T-helper 2 cell treated with Interferon-gamma antibody and Interleukin-4, amounts not matched to agents 5 μg/mL and 100 μg/mL, for 36 hours (primary cell): Measurements from ENCODE around the gene PRUNE2.
"Not testable (repeated sequence)": the region's sequence is repeated elsewhere in the genome, so short reads cannot be mapped to it uniquely, and the experiment has no call there.

ENCODE experiments used
- DNase-seq: peaks from one replicate; pipeline ENCODE4 v3.0.0; 2021; ENCODE audit warnings: low spot score
- H3K27ac Mint-ChIP-seq: one replicate; pipeline ENCODE4 v1.8.0; 2021; ENCODE audit warnings: mild to moderate bottlenecking, mixed read lengths
- H3K27me3 Mint-ChIP-seq: one replicate; pipeline ENCODE4 v1.8.0; 2021; ENCODE audit warnings: low read depth, mixed read lengths
- H3K36me3 Mint-ChIP-seq: one replicate; pipeline ENCODE4 v1.8.0; 2021; ENCODE audit warnings: low read depth, mixed read lengths
- H3K4me1 Mint-ChIP-seq: one replicate; pipeline ENCODE4 v1.8.0; 2021; ENCODE audit warnings: low read depth, mixed read lengths
- H3K4me3 Mint-ChIP-seq: one replicate; pipeline ENCODE4 v1.8.0; 2022; ENCODE audit warnings: mild to moderate bottlenecking, moderate library complexity, mixed read lengths
- H3K9me3 Mint-ChIP-seq: one replicate; pipeline ENCODE4 v1.8.0; 2021; ENCODE audit warnings: mixed read lengths

PRUNE2 gene

DNA sequence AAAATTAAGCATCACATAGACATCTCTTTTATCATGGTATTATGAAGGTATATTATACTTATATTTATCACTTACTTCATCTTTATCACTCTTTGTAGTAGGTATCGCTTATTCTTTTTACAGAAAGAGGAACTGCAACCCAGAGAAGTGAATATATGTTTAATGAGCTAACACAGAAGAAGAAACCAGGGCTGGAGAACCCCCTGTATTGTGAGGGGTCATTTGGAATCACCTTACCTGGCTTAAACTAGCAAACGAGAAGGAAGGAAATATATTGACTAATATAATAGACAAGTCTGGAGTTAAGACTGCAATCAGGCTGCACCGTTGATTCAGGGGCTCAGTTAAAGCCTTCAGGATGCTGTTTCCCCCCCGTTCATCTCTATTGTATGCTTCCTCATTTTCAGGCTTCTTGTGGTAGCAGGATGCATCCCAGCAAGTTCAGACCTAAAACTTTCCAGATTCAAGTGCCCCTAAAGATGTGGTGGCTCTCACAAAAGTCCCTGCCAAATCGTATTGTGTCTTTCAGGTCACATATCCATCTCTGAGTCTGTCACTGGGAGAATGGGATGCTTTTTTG, 300.5 kb downstream of the PRUNE2 start:
- no peaks in the 10 kb centered on the region for H3K36me3 Mint-ChIP-seq
- H3K27me3 Mint-ChIP-seq = peaks cover 16% of the 10 kb centered on the region
- no peak overlapping the region for H3K27ac Mint-ChIP-seq
- DNase-seq = no peak
- no peak overlapping the region for H3K4me3 Mint-ChIP-seq
- H3K9me3 Mint-ChIP-seq = no peaks in the 10 kb centered on the region
- peaks cover 4% of the 10 kb centered on the region for H3K4me1 Mint-ChIP-seq

DNA sequence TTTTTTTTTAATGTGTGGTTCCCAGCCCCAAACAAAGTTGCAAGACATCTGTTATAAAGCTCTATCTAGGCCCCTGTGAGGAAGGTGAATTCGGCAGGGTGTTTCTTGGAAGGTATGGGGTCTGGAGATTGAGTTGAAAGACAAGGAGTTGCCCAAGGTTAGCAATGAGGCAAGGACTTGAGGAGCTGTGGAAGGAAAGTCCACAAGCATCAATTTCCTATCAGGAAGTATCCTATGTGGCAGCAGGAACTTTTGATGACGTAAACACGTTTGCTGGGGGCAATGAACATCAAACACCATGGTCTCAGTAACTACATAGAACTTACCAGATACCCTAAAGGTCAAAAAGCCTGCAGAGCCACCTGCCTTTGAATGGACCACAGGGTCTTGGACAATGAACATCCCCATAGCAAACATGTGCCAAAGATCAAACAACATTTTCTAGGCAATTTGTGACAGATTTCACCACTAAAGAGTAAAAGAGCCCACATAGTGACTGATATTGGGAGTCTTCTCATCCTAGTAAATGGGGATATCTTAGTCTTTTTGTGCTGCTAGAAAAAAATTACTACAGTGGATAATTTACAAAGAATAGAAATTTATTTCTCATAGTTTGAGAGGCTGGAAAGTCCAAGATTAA, 301.9 kb downstream of the PRUNE2 start:
- Mint-ChIP-seq H3K9me3 (no peaks in the 10 kb centered on the region), H3K27ac (no peak overlapping the region), H3K4me1 (peaks cover 4% of the 10 kb centered on the region)

DNA sequence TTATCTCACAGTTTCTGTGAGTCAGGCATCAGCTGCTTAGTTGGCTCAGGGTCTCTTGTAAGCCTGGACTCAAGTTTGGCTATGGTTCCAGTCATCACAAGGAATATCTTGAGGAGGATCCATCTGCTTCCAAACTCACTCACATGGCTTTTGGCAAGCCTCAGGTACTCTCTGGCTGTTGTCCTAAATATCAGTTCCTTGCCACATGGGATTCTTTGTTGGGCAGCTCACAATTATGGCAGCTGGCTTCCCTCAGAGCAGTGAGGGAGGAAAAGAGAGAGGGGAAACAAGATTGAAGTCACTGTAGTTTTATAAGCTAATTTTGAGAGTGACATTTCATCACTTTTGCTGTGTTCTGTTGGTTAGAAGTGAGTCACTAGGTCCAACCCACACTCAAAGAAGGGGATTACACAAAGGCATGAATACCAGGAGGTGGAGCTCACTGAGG, 302.4 kb downstream of the PRUNE2 start:
- Mint-ChIP-seq H3K27ac (no peak overlapping the region), H3K4me3 (no peak overlapping the region), H3K27me3 (peaks cover 12% of the 10 kb centered on the region), H3K36me3 (no peaks in the 10 kb centered on the region), H3K9me3 (no peaks in the 10 kb centered on the region), H3K4me1 (peaks cover 4% of the 10 kb centered on the region)
- DNase-seq = no peak

More for the DNA sequence above, 301.9 kb downstream of the PRUNE2 start:
- Mint-ChIP-seq H3K27me3 (peaks cover 14% of the 10 kb centered on the region), H3K36me3 (no peaks in the 10 kb centered on the region), H3K4me3 (no peak overlapping the region)
- no peak for DNase-seq

DNA sequence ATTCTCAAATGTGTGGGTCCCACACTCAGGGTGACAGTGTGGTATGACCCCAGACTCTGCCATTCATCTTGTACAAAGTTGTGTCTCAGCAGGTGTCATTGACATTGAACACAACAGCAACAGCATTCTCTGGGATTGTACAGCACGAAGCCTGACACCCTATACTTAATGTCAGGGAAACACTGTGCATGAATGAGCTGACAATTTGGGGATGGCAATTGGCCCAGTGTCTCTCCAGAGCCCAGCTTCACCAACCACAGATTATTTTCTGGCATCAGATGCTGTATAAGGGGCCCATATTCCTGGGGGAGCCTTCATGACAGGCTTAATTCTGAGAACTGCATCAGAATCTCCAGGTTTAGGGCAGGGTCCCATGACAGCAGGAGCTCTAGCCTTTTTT, 303.7 kb downstream of the PRUNE2 start:
- H3K27ac Mint-ChIP-seq = no peak overlapping the region
- no peaks in the 10 kb centered on the region for H3K9me3 Mint-ChIP-seq
- peaks cover 4% of the 10 kb centered on the region for H3K4me1 Mint-ChIP-seq
- DNase-seq = no peak
- H3K4me3 Mint-ChIP-seq = no peak overlapping the region
- no peaks in the 10 kb centered on the region for H3K36me3 Mint-ChIP-seq
- peaks cover 11% of the 10 kb centered on the region for H3K27me3 Mint-ChIP-seq

DNA sequence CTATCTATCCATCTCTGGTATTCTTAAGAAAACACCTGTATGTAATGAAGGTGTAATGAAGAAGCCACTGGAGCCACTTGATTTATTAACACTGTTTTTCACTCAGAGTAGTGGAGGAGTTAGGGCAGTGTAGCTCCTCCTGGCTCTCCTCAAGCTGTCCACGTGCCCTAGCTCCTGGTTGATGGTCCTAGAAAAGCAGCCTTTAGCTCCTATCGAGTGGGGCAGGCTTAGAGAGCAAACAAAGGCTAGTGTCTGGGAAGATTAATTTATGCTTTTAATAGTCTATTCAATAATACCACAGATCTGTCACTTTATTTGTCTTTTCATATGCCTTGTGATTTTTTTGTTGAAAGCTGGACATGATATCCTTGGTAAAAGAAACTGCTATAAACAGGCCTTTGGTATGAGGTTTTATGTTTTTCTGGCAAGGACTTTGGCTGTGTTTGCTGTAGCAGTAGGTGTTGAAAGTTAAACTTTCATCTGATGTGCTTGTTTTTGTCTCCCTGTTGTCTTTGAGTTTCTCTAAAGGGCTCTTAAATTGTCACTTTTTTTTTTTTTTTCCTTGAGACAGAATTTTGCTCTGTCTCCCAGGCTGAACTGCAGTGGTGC, 305.8 kb downstream of the PRUNE2 start:
- Mint-ChIP-seq H3K36me3 (no peaks in the 10 kb centered on the region), H3K27me3 (peaks cover 11% of the 10 kb centered on the region), H3K9me3 (no peaks in the 10 kb centered on the region), H3K4me3 (no peak overlapping the region), H3K27ac (no peak overlapping the region), H3K4me1 (peaks cover 4% of the 10 kb centered on the region)
- DNase-seq = no peak

DNA sequence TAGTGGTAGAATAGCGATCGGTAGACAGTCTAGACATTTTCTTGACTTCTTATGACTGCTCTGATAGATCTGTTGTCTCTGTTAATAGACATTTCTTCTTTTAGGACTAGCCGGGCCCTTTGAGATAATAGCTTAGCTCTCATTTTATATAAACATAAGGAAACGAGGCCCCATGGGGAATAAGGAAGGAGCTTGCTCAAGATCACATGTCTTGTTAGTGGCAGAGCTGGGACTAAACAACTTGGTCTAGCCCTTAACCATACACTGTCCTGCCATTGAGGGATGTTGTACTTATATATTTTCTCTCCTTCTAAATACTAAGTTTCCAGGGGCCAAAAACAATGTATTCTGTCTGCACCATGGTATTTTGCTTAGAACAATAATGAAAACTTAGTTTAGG, 306.9 kb downstream of the PRUNE2 start:
- Mint-ChIP-seq H3K27me3 (peaks cover 11% of the 10 kb centered on the region), H3K4me3 (no peak overlapping the region), H3K36me3 (no peaks in the 10 kb centered on the region), H3K27ac (no peak overlapping the region), H3K9me3 (no peaks in the 10 kb centered on the region), H3K4me1 (peaks cover 6% of the 10 kb centered on the region)
- no peak for DNase-seq

DNA sequence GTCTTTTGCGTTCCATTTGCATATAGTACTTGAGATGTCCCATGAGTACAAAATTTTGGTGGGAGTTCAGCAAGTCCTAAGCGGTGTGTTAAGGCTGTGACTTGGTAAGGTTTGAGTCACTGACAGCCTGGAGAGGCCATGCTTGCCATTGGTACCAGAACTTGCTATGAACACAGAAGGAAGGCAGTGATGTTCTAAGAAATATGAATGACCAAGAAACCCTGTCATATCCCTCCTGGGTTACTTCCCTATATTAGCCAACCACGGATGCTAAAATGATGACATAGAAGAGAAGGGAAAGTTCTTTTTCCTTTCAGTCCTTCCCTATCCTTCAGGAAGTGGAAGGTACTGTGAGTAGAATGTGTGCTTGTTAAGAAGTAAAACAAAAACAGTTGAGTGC, 310.3 kb downstream of the PRUNE2 start:
- no peak for DNase-seq
- Mint-ChIP-seq H3K9me3 (no peaks in the 10 kb centered on the region), H3K36me3 (no peaks in the 10 kb centered on the region), H3K4me1 (peaks cover 5% of the 10 kb centered on the region), H3K27me3 (peaks cover 13% of the 10 kb centered on the region), H3K27ac (no peak overlapping the region), H3K4me3 (no peak overlapping the region)

DNA sequence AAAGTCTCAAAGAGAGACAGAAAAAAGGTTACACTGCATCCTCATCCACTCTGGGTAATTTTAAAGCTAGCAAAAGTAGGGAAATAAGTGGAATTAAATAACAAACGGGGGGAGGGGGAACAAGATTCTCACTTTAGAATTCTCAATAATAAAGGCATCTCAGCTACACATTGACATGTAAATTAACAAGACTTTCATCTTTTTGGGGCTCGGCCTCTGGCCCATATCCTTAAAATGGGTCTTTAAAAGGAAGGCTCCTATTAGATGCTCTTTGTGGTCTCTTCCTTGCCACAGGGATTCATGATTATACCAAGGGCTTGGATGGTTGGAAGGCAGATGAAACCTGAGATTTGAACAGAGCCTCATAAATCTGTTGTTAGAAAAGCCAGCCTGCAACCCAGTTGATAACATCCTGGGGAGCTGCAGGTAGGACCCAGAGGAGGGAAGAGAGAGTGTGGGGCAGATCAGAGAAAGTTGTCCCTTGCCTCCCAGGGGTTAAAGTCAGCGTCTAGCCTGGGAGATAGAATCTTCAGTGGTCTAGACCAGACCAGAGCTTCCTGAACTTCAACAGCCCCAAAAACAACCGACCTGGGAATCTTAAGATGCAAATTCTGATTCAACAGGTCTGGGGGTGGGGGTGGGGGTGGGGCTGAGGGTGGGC, 311.0 kb downstream of the PRUNE2 start:
- H3K4me1 Mint-ChIP-seq = peaks cover 5% of the 10 kb centered on the region
- H3K4me3 Mint-ChIP-seq = no peak overlapping the region
- no peak overlapping the region for H3K27ac Mint-ChIP-seq
- DNase-seq = no peak
- no peaks in the 10 kb centered on the region for H3K9me3 Mint-ChIP-seq
- peaks cover 12% of the 10 kb centered on the region for H3K27me3 Mint-ChIP-seq
- no peaks in the 10 kb centered on the region for H3K36me3 Mint-ChIP-seq

DNA sequence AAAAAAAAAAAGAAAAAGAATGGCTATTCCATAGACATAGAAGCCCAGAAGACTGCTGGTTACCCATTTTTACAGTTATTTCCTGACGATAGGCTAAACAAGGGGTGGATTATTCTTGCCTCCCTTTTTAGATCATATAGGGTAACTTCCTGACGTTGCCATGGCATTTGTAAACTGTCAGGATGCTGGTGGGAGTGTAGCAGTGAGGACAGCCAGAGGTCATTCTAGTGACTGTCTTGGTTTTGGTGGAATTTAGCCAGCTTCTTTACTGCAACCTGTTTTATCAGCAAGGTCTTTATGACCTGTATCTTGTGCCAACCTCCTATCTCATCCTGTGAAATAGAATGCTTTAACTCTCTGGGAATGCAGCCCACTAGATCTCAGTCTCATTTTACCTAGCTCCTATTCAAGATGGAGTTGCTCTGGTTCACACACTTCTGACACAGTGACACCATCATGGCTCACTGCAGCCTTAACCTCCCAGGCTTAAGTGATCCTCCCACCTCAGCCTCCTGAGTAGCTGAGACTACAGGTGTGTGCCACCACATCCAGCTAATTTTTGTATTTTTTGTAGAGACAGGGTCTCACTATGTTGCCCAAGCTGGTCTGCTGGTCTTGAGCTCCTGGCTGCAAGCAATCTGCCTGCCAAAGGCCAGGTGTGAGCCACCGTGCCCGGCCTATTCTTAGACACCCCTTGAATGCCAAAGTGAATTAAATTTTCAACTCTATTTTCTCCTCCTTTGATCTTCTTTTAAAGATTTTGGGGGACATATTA, 311.8 kb downstream of the PRUNE2 start:
- H3K4me1 Mint-ChIP-seq, H3K27ac Mint-ChIP-seq, DNase-seq, H3K9me3 Mint-ChIP-seq, H3K4me3 Mint-ChIP-seq, H3K36me3 Mint-ChIP-seq: not testable (repeated sequence)
- H3K27me3 Mint-ChIP-seq = peaks cover 13% of the 10 kb centered on the region

DNA sequence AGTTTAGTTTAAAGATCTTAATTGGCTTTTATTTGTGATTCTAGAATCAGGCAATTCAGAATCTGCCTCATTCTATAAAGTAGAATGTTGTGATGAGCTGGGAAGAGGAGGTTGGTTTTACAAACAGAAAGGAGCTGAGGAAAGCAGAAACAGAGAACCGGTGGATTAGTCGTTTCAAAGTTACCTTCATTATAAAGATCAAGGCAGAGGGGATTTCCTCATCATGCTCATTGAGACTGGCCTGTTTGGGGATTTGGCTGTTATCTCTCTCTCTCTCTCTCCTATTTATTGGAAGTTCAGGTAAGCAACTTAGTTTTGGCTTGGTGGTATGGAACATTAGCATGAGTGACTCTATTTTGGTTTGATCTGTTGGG, 313.0 kb downstream of the PRUNE2 start:
- Mint-ChIP-seq H3K4me1 (peaks cover 5% of the 10 kb centered on the region), H3K27ac (no peak overlapping the region), H3K27me3 (peaks cover 11% of the 10 kb centered on the region), H3K9me3 (no peaks in the 10 kb centered on the region), H3K4me3 (no peak overlapping the region), H3K36me3 (no peaks in the 10 kb centered on the region)
- DNase-seq = no peak

DNA sequence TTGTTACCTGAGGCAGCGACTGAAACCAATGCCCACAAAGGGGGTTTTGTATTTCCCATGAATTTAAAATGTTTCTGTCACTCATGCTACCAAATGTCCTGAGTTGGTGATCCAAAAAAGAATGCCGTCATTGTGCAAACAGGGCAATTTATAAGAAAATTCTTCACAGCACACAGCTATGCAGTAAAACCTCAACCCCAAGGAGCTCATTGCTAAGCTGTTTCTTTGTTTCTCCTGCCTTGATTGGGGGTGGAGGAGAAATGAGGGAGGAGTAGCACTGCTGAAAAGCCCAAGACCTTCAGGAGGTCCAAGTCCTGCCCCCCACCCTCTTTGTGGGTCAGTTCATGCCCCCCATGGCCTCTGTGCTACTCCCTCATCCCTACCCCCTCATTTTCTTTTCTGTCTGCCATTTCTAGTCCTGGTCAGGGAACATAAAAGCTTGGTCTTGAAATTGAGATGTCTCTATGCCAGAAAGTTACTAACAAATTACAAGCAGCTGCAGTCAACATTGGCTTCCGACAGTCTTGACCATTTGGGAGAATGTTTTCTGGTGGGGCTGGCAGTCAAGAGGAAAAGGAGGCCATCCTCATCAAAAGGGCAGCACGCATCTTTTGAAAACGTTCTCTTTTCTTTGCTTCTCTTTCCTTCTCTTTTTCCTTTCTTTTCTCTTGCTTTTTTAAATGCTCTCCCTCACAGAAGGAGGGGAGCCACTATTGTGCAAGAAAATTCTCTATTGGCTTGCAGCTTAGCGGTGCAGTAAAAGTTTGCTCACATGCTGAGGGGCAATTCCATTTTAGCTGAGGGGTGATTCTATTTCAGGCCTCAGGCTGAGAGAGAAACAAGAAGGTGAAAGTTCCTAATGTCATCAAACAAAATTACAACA, 313.6 kb downstream of the PRUNE2 start:
- no peaks in the 10 kb centered on the region for H3K9me3 Mint-ChIP-seq
- H3K27me3 Mint-ChIP-seq = peaks cover 6% of the 10 kb centered on the region
- DNase-seq = no peak
- no peak overlapping the region for H3K4me3 Mint-ChIP-seq
- H3K36me3 Mint-ChIP-seq = no peaks in the 10 kb centered on the region
- no peak overlapping the region for H3K27ac Mint-ChIP-seq
- H3K4me1 Mint-ChIP-seq = peaks cover 8% of the 10 kb centered on the region

DNA sequence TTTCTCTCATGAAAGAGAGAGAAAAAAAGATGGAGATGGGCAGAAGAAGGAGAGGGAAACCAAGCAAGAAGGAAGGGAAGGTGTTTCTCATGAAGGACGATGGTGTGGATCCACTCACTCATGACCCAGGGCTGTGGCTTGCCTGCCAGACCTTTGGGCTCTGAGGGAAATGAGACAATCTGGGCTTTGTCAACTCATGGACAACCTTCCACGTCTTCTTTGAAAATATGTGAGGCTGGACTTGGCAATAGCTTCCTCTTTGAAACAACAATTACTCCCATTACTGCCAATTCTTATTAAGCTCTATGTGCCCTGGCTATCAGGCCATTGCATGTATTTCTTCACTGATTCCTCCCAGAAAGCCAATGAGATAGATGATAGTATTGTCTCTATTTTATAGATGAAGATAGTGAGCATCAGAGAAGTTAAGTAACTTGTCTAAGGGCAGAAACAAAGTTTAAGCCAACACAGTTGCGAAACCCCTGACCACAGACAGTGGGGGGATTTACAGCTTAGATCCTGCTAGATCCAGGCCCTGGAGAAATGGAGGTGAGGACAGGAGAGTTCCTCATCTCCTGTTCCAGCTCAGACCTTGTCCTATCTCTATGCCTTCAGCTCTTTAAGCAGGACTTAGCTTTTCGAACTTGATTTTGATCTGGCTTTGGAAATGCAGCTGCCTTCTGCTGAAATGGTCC, 314.5 kb downstream of the PRUNE2 start:
- H3K36me3 Mint-ChIP-seq = no peaks in the 10 kb centered on the region
- peaks cover 13% of the 10 kb centered on the region for H3K4me1 Mint-ChIP-seq
- H3K27me3 Mint-ChIP-seq = peaks cover 6% of the 10 kb centered on the region
- H3K4me3 Mint-ChIP-seq = no peak overlapping the region
- no peak overlapping the region for H3K27ac Mint-ChIP-seq
- no peak for DNase-seq
- no peaks in the 10 kb centered on the region for H3K9me3 Mint-ChIP-seq

DNA sequence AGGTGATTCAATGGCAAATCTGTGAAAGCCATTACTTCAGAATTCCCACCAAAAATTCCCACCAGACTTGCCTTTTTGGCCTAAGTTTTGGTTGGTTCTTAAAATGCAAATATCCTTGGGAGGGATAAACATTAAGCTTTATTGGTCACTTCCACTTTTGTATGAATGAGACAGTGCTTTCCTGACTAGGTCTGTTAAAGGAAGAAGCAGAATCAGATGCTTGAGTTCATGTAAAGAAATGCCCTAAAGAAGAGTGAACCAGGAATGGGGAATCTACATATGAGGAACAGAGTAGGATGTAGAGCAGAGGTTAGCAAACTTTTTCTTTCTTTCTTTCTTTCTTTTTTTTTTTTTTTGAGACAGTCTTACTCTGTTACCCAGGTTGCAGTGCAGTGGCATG, 317.6 kb downstream of the PRUNE2 start:
- H3K36me3 Mint-ChIP-seq = no peaks in the 10 kb centered on the region
- H3K27me3 Mint-ChIP-seq = peaks cover 6% of the 10 kb centered on the region
- no peaks in the 10 kb centered on the region for H3K9me3 Mint-ChIP-seq
- H3K27ac Mint-ChIP-seq = no peak overlapping the region
- peaks cover 10% of the 10 kb centered on the region for H3K4me1 Mint-ChIP-seq
- DNase-seq = no peak
- no peak overlapping the region for H3K4me3 Mint-ChIP-seq
